ENCODE measurements around the gene PYGB.

DNA sequence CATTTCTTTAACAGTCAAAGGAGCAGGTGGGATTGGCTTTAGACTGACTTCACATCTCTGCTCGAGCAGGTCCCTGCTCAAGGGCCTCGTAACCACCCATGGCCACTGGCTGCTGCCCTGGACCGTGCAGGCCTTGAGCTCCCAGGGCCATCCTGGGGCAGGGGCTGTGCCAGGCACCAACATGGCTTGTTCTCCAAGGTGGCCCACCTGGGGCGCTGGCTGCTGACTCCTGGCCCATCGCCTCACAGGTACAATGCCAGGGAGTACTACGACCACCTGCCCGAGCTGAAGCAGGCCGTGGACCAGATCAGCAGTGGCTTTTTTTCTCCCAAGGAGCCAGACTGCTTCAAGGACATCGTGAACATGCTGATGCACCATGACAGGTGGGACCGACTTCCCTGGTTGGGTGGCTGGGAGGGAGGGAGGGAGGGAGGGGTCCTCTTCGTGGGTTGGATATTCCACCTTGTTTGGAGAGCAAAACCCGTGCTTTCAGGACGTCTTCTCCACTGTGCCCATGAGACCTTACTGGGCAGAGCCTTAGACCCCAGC, 46.1 kb downstream of the PYGB start:
- TF ChIP-seq, protein P1, sequence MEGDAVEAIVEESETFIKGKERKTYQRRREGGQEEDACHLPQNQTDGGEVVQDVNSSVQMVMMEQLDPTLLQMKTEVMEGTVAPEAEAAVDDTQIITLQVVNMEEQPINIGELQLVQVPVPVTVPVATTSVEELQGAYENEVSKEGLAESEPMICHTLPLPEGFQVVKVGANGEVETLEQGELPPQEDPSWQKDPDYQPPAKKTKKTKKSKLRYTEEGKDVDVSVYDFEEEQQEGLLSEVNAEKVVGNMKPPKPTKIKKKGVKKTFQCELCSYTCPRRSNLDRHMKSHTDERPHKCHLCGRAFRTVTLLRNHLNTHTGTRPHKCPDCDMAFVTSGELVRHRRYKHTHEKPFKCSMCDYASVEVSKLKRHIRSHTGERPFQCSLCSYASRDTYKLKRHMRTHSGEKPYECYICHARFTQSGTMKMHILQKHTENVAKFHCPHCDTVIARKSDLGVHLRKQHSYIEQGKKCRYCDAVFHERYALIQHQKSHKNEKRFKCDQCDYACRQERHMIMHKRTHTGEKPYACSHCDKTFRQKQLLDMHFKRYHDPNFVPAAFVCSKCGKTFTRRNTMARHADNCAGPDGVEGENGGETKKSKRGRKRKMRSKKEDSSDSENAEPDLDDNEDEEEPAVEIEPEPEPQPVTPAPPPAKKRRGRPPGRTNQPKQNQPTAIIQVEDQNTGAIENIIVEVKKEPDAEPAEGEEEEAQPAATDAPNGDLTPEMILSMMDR (IDR thresholded peaks at IDR 0.05; ENCODE audit: poor library complexity), result no peak
- no peak for TF ChIP-seq EZH2phosphoT487 (IDR thresholded peaks at IDR 0.05; ENCODE audit: low read depth, severe bottlenecking, unreplicated experiment)

Measured in hepatocyte (in vitro differentiated cells).